DND-41 (cell line): ENCODE measurements around the gene XXYLT1.

Experiments
- ATAC-seq: fragments of 200-7000 bp; cut with Tn5 transposase; 3 replicates; pipeline ENCODE4 v1.9.1; 2021; ENCODE audit warnings: low read depth; ENCODE audit not compliant: insufficient read depth
- DNase-seq: peaks from one replicate; pipeline ENCODE4 v3.0.0-alpha.2; 2020
- H2AFZ ChIP-seq: 2 replicates; pipeline ENCODE4 v1.6.0; 2012; ENCODE audit warnings: low read depth, low read length
- H3K27ac ChIP-seq: 2 replicates; pipeline ENCODE4 v1.5.1; 2012; ENCODE audit warnings: low read length, inconsistent platforms
- H3K27me3 ChIP-seq: fragments of 200-600 bp; sonication (generic); 2 replicates; pipeline ENCODE4 v1.6.0; 2012; ENCODE audit warnings: low read length, mild to moderate bottlenecking, inconsistent platforms; ENCODE audit not compliant: insufficient read depth, poor library complexity
- H3K36me3 ChIP-seq: 2 replicates; pipeline ENCODE4 v1.5.1; 2012; ENCODE audit warnings: low read length, inconsistent platforms; ENCODE audit not compliant: insufficient read depth
- H3K4me1 ChIP-seq: 2 replicates; pipeline ENCODE4 v1.5.1; 2012; ENCODE audit warnings: mild to moderate bottlenecking, low read length; ENCODE audit not compliant: insufficient read depth
- H3K4me2 ChIP-seq: 2 replicates; pipeline ENCODE4 v1.6.0; 2012; ENCODE audit warnings: mild to moderate bottlenecking, moderate library complexity, low read length, inconsistent platforms; ENCODE audit not compliant: insufficient read depth
- H3K4me3 ChIP-seq, 2 experiments: fragments of 200-600 bp in 1 of 2; shearing (Covaris generic) in 1 of 2; 2 replicates each; pipeline ENCODE4 v1.5.1; 2012 to 2016; ENCODE audit warnings: inconsistent platforms in 2 of 2, low read length in 2 of 2, mild to moderate bottlenecking in 2 of 2, low read depth in 1 of 2, moderate library complexity in 1 of 2
- H3K79me2 ChIP-seq: 2 replicates; pipeline ENCODE4 v1.6.0; 2012; ENCODE audit warnings: low read length, inconsistent platforms; ENCODE audit not compliant: insufficient read depth
- H3K9ac ChIP-seq: 2 replicates; pipeline ENCODE4 v1.6.0; 2012; ENCODE audit warnings: low read depth, mild to moderate bottlenecking, inconsistent platforms, low read length, moderate library complexity
- H3K9me3 ChIP-seq: 2 replicates; pipeline ENCODE4 v1.5.1; 2012; ENCODE audit warnings: low read length, moderate library complexity, mild to moderate bottlenecking, inconsistent platforms; ENCODE audit not compliant: insufficient read depth, severe bottlenecking
- H4K20me1 ChIP-seq: 2 replicates; pipeline ENCODE4 v1.6.0; 2012; ENCODE audit warnings: low read length; ENCODE audit not compliant: insufficient read depth
- CTCF ChIP-seq: IDR thresholded peaks from 2 replicates; pipeline ENCODE4 v1.5.1; 2012; ENCODE audit warnings: borderline replicate concordance, low read length, moderate library complexity, mild to moderate bottlenecking; ENCODE audit not compliant: poor library complexity, severe bottlenecking; ENCODE audit errors: extremely low read depth
- EZH2 ChIP-seq: IDR thresholded peaks from 3 replicates; pipeline ENCODE4 v1.6.1; 2012; ENCODE audit warnings: borderline replicate concordance, low read depth, mild to moderate bottlenecking, moderate library complexity, low read length, inconsistent platforms; ENCODE audit not compliant: severe bottlenecking

XXYLT1 gene

GRCh38 chr3:195156286-195156890 is 114.6 kb downstream of the XXYLT1 start:
- Histone ChIP-seq H3K27ac (no peak overlapping the region), H3K9ac (no peak overlapping the region), H3K9me3 (no peaks in the 10 kb centered on the region)

GRCh38 chr3:195155570-195156241 is 115.3 kb downstream of the XXYLT1 start:
- Histone ChIP-seq H3K27me3 (no peaks in the 10 kb centered on the region), H3K4me3 (no peak overlapping the region), H3K9ac (no peak overlapping the region), H3K79me2 (no peaks in the 10 kb centered on the region), H3K4me1 (0 out of 2 replicates have a peak, but pooled peaks cover 3% of the 10 kb centered on the region), H2AFZ (no peak overlapping the region), H3K36me3 (no peaks in the 10 kb centered on the region; the same call in 1 of the 2 replicates), H3K9me3 (no peaks in the 10 kb centered on the region), H4K20me1 (peaks cover 31% of the 10 kb centered on the region), H3K4me2 (no peak overlapping the region), H3K27ac (no peak overlapping the region)
- DNase-seq (no peak), ATAC-seq (no peak)
- TF ChIP-seq CTCF, result no peak
- TF ChIP-seq EZH2, result no peak

More at GRCh38 chr3:195156286-195156890, 114.6 kb downstream of the XXYLT1 start:
- peaks cover 32% of the 10 kb centered on the region for H4K20me1 ChIP-seq
- DNase-seq (no peak), ATAC-seq (no peak)
- H3K4me2 ChIP-seq, result no peak overlapping the region
- H3K4me1 ChIP-seq, result 0 out of 2 replicates have a peak, but pooled peaks cover 3% of the 10 kb centered on the region
- no peak overlapping the region for H2AFZ ChIP-seq
- H3K79me2 ChIP-seq, result no peaks in the 10 kb centered on the region
- TF ChIP-seq CTCF, result no peak
- no peak for TF ChIP-seq EZH2
- H3K4me3 ChIP-seq, result no peak overlapping the region
- no peaks in the 10 kb centered on the region for H3K27me3 ChIP-seq
- no peaks in the 10 kb centered on the region; the same call in 1 of the 2 replicates for H3K36me3 ChIP-seq

- Histone ChIP-seq H4K20me1 (peaks cover 25% of the 10 kb centered on the region; the same call in 1 of the 2 replicates), H3K27ac (no peak overlapping the region), H3K4me3 (no peak overlapping the region), H2AFZ (no peak overlapping the region), H3K36me3 (no peaks in the 10 kb centered on the region; the same call in 1 of the 2 replicates), H3K9me3 (no peaks in the 10 kb centered on the region), H3K4me1 (0 out of 2 replicates have a peak, but pooled peaks cover 3% of the 10 kb centered on the region), H3K27me3 (no peaks in the 10 kb centered on the region), H3K4me2 (no peak overlapping the region), H3K79me2 (no peaks in the 10 kb centered on the region), H3K9ac (no peak overlapping the region)
- DNase-seq, result no peak
- ATAC-seq, result no peak; the same call in 2 of the 3 replicates
- TF ChIP-seq CTCF, result no peak
- no peak for TF ChIP-seq EZH2
Measured at GRCh38 chr3:195154793-195155535, 116.0 kb downstream of the XXYLT1 start.
